Kidney (tissue), 14 donors: ENCODE data around the gene ABHD10. TPM values are rescaled to one million over a fixed set of nuclear protein-coding genes. Genes with fewer than 3 reads are reported as not detected.

Experiments used
- DNase-seq, 5 donors: peaks; one replicate each; pipeline ENCODE4 v3.0.0-alpha.2; 2013 to 2020
- FAIRE-seq: peaks from 2 replicates; lab custom pipeline; 2012; peaks lifted over from hg19 to GRCh38; lab: Jason Lieb, UNC
- H3K27ac ChIP-seq, 2 donors: one replicate each; pipeline ENCODE4 v1.7.0; 2013; ENCODE audit warnings: low read depth in 2 of 2, low read length in 2 of 2, inconsistent platforms in 1 of 2
- H3K27me3 ChIP-seq: one replicate; pipeline ENCODE4 v1.7.1; 2013; ENCODE audit warnings: low read length, inconsistent platforms; ENCODE audit not compliant: control insufficient read depth, insufficient read depth
- H3K36me3 ChIP-seq, 3 donors: one replicate each; pipeline versions ENCODE4 v1.7.0 to v1.7.1; 2013; ENCODE audit warnings: low read length in 3 of 3, control low read depth in 1 of 3, inconsistent platforms in 1 of 3; ENCODE audit not compliant: insufficient read depth in 3 of 3, control insufficient read depth in 2 of 3
- H3K4me1 ChIP-seq, 3 donors: one replicate each; pipeline versions ENCODE4 v1.7.0 to v1.7.1; 2013; ENCODE audit warnings: low read length in 3 of 3, inconsistent platforms in 1 of 3, low read depth in 1 of 3; ENCODE audit not compliant: control insufficient read depth in 2 of 3, insufficient read depth in 2 of 3
- H3K4me3 ChIP-seq, 3 donors: one replicate each; pipeline versions ENCODE4 v1.7.0 to v1.8.1; 2013; ENCODE audit warnings: low read length in 3 of 3, control low read depth in 1 of 3, inconsistent platforms in 1 of 3
- H3K9ac ChIP-seq, 3 donors: one replicate each; pipeline versions ENCODE4 v1.7.0 to v1.7.1; 2013; ENCODE audit warnings: low read length in 3 of 3, control low read depth in 1 of 3, inconsistent platforms in 1 of 3
- H3K9me3 ChIP-seq, 3 donors: one replicate each; pipeline versions ENCODE4 v1.7.0 to v1.7.1; 2013; ENCODE audit warnings: low read length in 3 of 3, control low read depth in 1 of 3, inconsistent platforms in 1 of 3; ENCODE audit not compliant: control insufficient read depth in 2 of 3, insufficient read depth in 1 of 3
- CTCF ChIP-seq: IDR thresholded peaks from 3 replicates; pipeline ENCODE4 v1.5.1; 2012; ENCODE audit warnings: mild to moderate bottlenecking, moderate library complexity, borderline replicate concordance; ENCODE audit not compliant: insufficient read depth; ENCODE audit errors: extremely low read depth
- intact Hi-C: fragments of 100-400 bp; cut with DNase I; formaldehyde crosslinking; loops from one replicate; pipeline ENCODE4 v1.11.1; 2022
- polyA plus RNA-seq: library from polyadenylated mRNA; stranded (reverse); fragments of 350-450 nt; fragmentation: Illumina TruSeq; extraction: RNeasy Lipid Tissue Mini Kit (QIAGEN cat#74804); gene quantifications from one replicate; pipeline ENCODE4 v1.2.3, GENCODE V29; 2014; ENCODE audit warnings: low read depth, low replicate concordance; ENCODE audit not compliant: insufficient read depth
- total RNA-seq: library from RNA; stranded (reverse); fragmentation: NEBNext Ultra II Directional; extraction: Animal tissue kit (Norgen Biotek cat#: 25700); gene quantifications from one replicate; pipeline ENCODE4 v1.2.1, GENCODE V29; 2021
- donor health status: control.
- donor health status: control.
- donor health status: control.
- donor health status: control.
- donor health status: control.
- donor health status: DM: yes; HTN: yes; CAD: no.
- donor health status: Normal renal cell carcinoma (clear cell type).

The ABHD10 gene
- total and polyA plus RNA-seq, 2 donors from 2014 or later = 30.9 to 53.2 TPM

GRCh38 chr3:111952866-111953450 is 25.9 kb upstream of the ABHD10 start:
- no peak for FAIRE-seq
- intact Hi-C loops = no loop called here
- no peak for TF ChIP-seq CTCF

GRCh38 chr3:111954228-111954990 is 24.4 kb upstream of the ABHD10 start:
- Histone ChIP-seq H3K36me3 (peaks cover 0 to 33% (median 24%) of the 10 kb centered on the region in 3 donors), H3K27ac (no peak overlapping the region), H3K9ac (no peak overlapping the region), H3K27me3 (no peaks in the 10 kb centered on the region), H3K4me1 (no peaks in the 10 kb centered on the region), H3K9me3 (no peaks in the 10 kb centered on the region), H3K4me3 (no peak overlapping the region)
- DNase-seq = no peak
- intact Hi-C loops = no loop called here
- no peak for FAIRE-seq
- TF ChIP-seq CTCF = no peak

More at GRCh38 chr3:111952866-111953450, 25.9 kb upstream of the ABHD10 start:
- DNase-seq = no peak
- H3K9me3 ChIP-seq = no peaks in the 10 kb centered on the region
- no peak overlapping the region for H3K4me3 ChIP-seq
- H3K27ac ChIP-seq = no peak overlapping the region
- H3K36me3 ChIP-seq = peaks cover 0 to 34% (median 23%) of the 10 kb centered on the region in 3 donors
- no peak overlapping the region for H3K9ac ChIP-seq
- H3K27me3 ChIP-seq = no peaks in the 10 kb centered on the region
- H3K4me1 ChIP-seq = no peaks in the 10 kb centered on the region

GRCh38 chr3:111955876-111956275 is 22.9 kb upstream of the ABHD10 start:
- Histone ChIP-seq H3K27ac (no peak overlapping the region), H3K36me3 (peaks cover 0 to 33% (median 18%) of the 10 kb centered on the region in 3 donors), H3K27me3 (no peaks in the 10 kb centered on the region), H3K4me3 (no peak overlapping the region), H3K9ac (no peak overlapping the region), H3K9me3 (no peaks in the 10 kb centered on the region), H3K4me1 (no peaks in the 10 kb centered on the region)
- DNase-seq = no peak
- no peak for FAIRE-seq
- intact Hi-C loops = no loop called here
- no peak for TF ChIP-seq CTCF
